Activated CD4-positive, CD25-positive, alpha-beta regulatory T cell treated with anti-CD3 and anti-CD28 coated beads, Interleukin-2, amount 50 U/mL, for 16 hours (primary cell): ENCODE data around the gene PABPN1L.

Experiments used
- DNase-seq: peaks from one replicate; pipeline ENCODE4 v3.0.0-alpha.2; 2020; ENCODE audit warnings: low read depth, low spot score

Gene PABPN1L

GRCh38 chr16:88884569-88885271 is 18.3 kb upstream of the PABPN1L start:
- no peak for DNase-seq

GRCh38 chr16:88883946-88884345 is 17.5 kb upstream of the PABPN1L start:
- no peak for DNase-seq

- DNase-seq, result no peak
Measured at GRCh38 chr16:88883117-88883895, 16.8 kb upstream of the PABPN1L start.

- DNase-seq, result no peak
Measured at GRCh38 chr16:88882358-88883030, 16.0 kb upstream of the PABPN1L start.

GRCh38 chr16:88881675-88882357 is 15.4 kb upstream of the PABPN1L start:
- DNase-seq, result no peak

GRCh38 chr16:88881007-88881615 is 14.7 kb upstream of the PABPN1L start:
- no peak for DNase-seq

- DNase-seq, result no peak
Measured at GRCh38 chr16:88880226-88881006, 14.0 kb upstream of the PABPN1L start.

GRCh38 chr16:88879788-88880055 is 13.3 kb upstream of the PABPN1L start:
- no peak for DNase-seq

- no peak for DNase-seq
Measured at GRCh38 chr16:88878967-88879787, 12.7 kb upstream of the PABPN1L start.

GRCh38 chr16:88878356-88878755 is 11.9 kb upstream of the PABPN1L start:
- DNase-seq, result no peak

- DNase-seq, result no peak
Measured at GRCh38 chr16:88877564-88878289, 11.3 kb upstream of the PABPN1L start.

- DNase-seq, result no peak
Measured at GRCh38 chr16:88876942-88877526, 10.6 kb upstream of the PABPN1L start.

GRCh38 chr16:88875703-88876234 is 9.3 kb upstream of the PABPN1L start:
- DNase-seq, result no peak

GRCh38 chr16:88874938-88875599 is 8.6 kb upstream of the PABPN1L start:
- DNase-seq, result no peak

GRCh38 chr16:88872650-88873331 is 6.3 kb upstream of the PABPN1L start:
- DNase-seq, result no peak

- DNase-seq, result no peak
Measured at GRCh38 chr16:88871730-88872416, 5.4 kb upstream of the PABPN1L start.

GRCh38 chr16:88871349-88871702 is 4.9 kb upstream of the PABPN1L start:
- no peak for DNase-seq
